Mesenchymal stem cell (in vitro differentiated cells and primary cell): Measurements from ENCODE around the gene JPH2.

Experiments
- DNase-seq: peaks from one replicate; pipeline ENCODE4 v3.0.0-alpha.2; 2013
- H2AFZ ChIP-seq: one replicate; pipeline ENCODE4 v1.6.1; 2013; ENCODE audit warnings: low read depth, mild to moderate bottlenecking, control low read depth, inconsistent platforms, low read length, moderate library complexity
- H2AK5ac ChIP-seq: 2 replicates; pipeline ENCODE4 v1.6.1; 2013; ENCODE audit warnings: low read length, moderate library complexity, mild to moderate bottlenecking, inconsistent platforms; ENCODE audit not compliant: severe bottlenecking
- H2BK120ac ChIP-seq: one replicate; pipeline ENCODE4 v1.6.1; 2013; ENCODE audit warnings: low read depth, mild to moderate bottlenecking, inconsistent platforms, low read length, moderate library complexity
- H2BK12ac ChIP-seq, 2 experiments: one replicate each; pipeline ENCODE4 v1.6.1; 2013; ENCODE audit warnings: inconsistent platforms in 2 of 2, low read length in 2 of 2, mild to moderate bottlenecking in 2 of 2, moderate library complexity in 2 of 2, control low read depth in 1 of 2
- H2BK15ac ChIP-seq: one replicate; pipeline ENCODE4 v1.6.1; 2013; ENCODE audit warnings: mild to moderate bottlenecking, low read depth, inconsistent platforms; ENCODE audit not compliant: poor library complexity, severe bottlenecking
- H2BK5ac ChIP-seq: 2 replicates; pipeline ENCODE4 v1.6.1; 2013; ENCODE audit warnings: low read depth, mild to moderate bottlenecking, low read length, control low read depth, inconsistent platforms; ENCODE audit not compliant: poor library complexity, severe bottlenecking
- H3K14ac ChIP-seq, 2 experiments: one replicate each; pipeline ENCODE4 v1.6.1; 2013; ENCODE audit warnings: inconsistent platforms in 2 of 2, low read length in 2 of 2, control low read depth in 1 of 2, mild to moderate bottlenecking in 1 of 2, moderate library complexity in 1 of 2
- H3K18ac ChIP-seq, 2 experiments: one replicate each; pipeline ENCODE4 v1.6.1; 2013; ENCODE audit warnings: inconsistent platforms in 2 of 2, low read length in 2 of 2, control low read depth in 1 of 2, low read depth in 1 of 2, mild to moderate bottlenecking in 1 of 2
- H3K23ac ChIP-seq, 2 experiments: one replicate each; pipeline ENCODE4 v1.6.1; 2013; ENCODE audit warnings: inconsistent platforms in 2 of 2, low read length in 2 of 2, mild to moderate bottlenecking in 2 of 2, moderate library complexity in 2 of 2, control low read depth in 1 of 2
- H3K27ac ChIP-seq: 2 replicates; pipeline ENCODE4 v1.5.1; 2013; ENCODE audit warnings: mild to moderate bottlenecking, moderate library complexity, low read length, control low read depth, inconsistent platforms; ENCODE audit not compliant: poor library complexity, severe bottlenecking
- H3K27me3 ChIP-seq, 2 experiments: 2 replicates each; pipeline versions ENCODE4 v1.6.1 to v1.7.0; 2013; ENCODE audit warnings: low read length in 2 of 2, mild to moderate bottlenecking in 2 of 2, moderate library complexity in 2 of 2, control low read depth in 1 of 2, inconsistent platforms in 1 of 2; ENCODE audit not compliant: control insufficient read depth in 1 of 2, insufficient read depth in 1 of 2
- H3K36me3 ChIP-seq, 2 experiments: 2 replicates each; pipeline versions ENCODE4 v1.6.1 to v1.7.0; 2013; ENCODE audit warnings: low read length in 2 of 2, control low read depth in 1 of 2, inconsistent platforms in 1 of 2, low read depth in 1 of 2, mild to moderate bottlenecking in 1 of 2; ENCODE audit not compliant: insufficient read depth in 2 of 2, control insufficient read depth in 1 of 2
- H3K4ac ChIP-seq, 2 experiments: one replicate each; pipeline ENCODE4 v1.6.1; 2013; ENCODE audit warnings: inconsistent platforms in 2 of 2, low read length in 2 of 2, mild to moderate bottlenecking in 2 of 2, moderate library complexity in 2 of 2, control low read depth in 1 of 2, low read depth in 1 of 2
- H3K4me1 ChIP-seq: 2 replicates; pipeline ENCODE4 v1.6.1; 2013; ENCODE audit warnings: low read depth, low read length, control low read depth; ENCODE audit not compliant: control insufficient read depth, insufficient read depth
- H3K4me2 ChIP-seq: 2 replicates; pipeline ENCODE4 v1.6.1; 2013; ENCODE audit warnings: low read length, mild to moderate bottlenecking, inconsistent platforms; ENCODE audit not compliant: poor library complexity, severe bottlenecking
- H3K4me3 ChIP-seq, 2 experiments: 2 replicates each; pipeline versions ENCODE4 v1.5.1 to v1.7.0; 2013; ENCODE audit warnings: low read length in 2 of 2, mild to moderate bottlenecking in 2 of 2, control low read depth in 1 of 2, low read depth in 1 of 2; ENCODE audit not compliant: insufficient read depth in 1 of 2
- H3K79me1 ChIP-seq: replicated peaks from 2 replicates; pipeline ENCODE4 v1.6.1; 2013; ENCODE audit warnings: mild to moderate bottlenecking, control low read depth, low read length, inconsistent platforms; ENCODE audit not compliant: poor library complexity, severe bottlenecking
- H3K9ac ChIP-seq: 2 replicates; pipeline ENCODE4 v1.7.0; 2013; ENCODE audit warnings: mild to moderate bottlenecking, low read length, moderate library complexity
- H3K9me3 ChIP-seq: 2 replicates; pipeline ENCODE4 v1.7.0; 2013; ENCODE audit warnings: mild to moderate bottlenecking, low read length; ENCODE audit not compliant: control insufficient read depth
- H4K8ac ChIP-seq: one replicate; pipeline ENCODE4 v1.6.1; 2013; ENCODE audit warnings: inconsistent platforms, mild to moderate bottlenecking, low read length, moderate library complexity
- H4K91ac ChIP-seq: one replicate; pipeline ENCODE4 v1.6.1; 2013; ENCODE audit warnings: mild to moderate bottlenecking, low read length, inconsistent platforms
- whole genome bisulfite sequencing: methylation state at CpG from one replicate; pipeline ENCODE4 v1.1.7; 2013; ENCODE audit warnings: mixed read lengths; 5-methylcytosine and 5-hydroxymethylcytosine counted together

JPH2 gene

GRCh38 chr20:44118185-44119033 is 68.6 kb downstream of the JPH2 start:
- Histone ChIP-seq H3K18ac (no peak overlapping the region), H3K27ac (no peak overlapping the region), H3K4ac (no peak overlapping the region), H3K36me3 (peaks cover 0 to 6% of the 10 kb centered on the region in 2 experiments), H2AFZ (no peak overlapping the region), H3K4me2 (no peak overlapping the region), H3K9ac (no peak overlapping the region), H2BK15ac (no peak overlapping the region), H2BK12ac (no peak overlapping the region), H3K79me1 (no peaks in the 10 kb centered on the region), H2BK5ac (no peak overlapping the region), H3K4me3 (no peak overlapping the region), H4K8ac (no peak overlapping the region), H3K23ac (no peak overlapping the region), H4K91ac (no peak overlapping the region), H2AK5ac (no peak overlapping the region), H3K27me3 (peaks cover 0 to 81% of the 10 kb centered on the region in 2 experiments), H3K4me1 (no peaks in the 10 kb centered on the region), H3K14ac (no peak overlapping the region), H2BK120ac (no peak overlapping the region), H3K9me3 (no peaks in the 10 kb centered on the region)
- 93% methylated on average over 9 of the region's 9 CpGs for WGBS
- no peak for DNase-seq

- Histone ChIP-seq H3K14ac (no peak overlapping the region), H2AK5ac (no peak overlapping the region), H3K23ac (no peak overlapping the region), H4K91ac (no peak overlapping the region), H3K27ac (no peak overlapping the region), H3K9ac (no peak overlapping the region), H3K18ac (no peak overlapping the region), H4K8ac (no peak overlapping the region), H3K9me3 (no peaks in the 10 kb centered on the region), H3K4me1 (no peaks in the 10 kb centered on the region), H3K4ac (no peak overlapping the region), H3K4me2 (no peak overlapping the region), H2BK120ac (no peak overlapping the region), H3K27me3 (peaks cover 0 to 79% of the 10 kb centered on the region in 2 experiments), H2BK5ac (no peak overlapping the region), H3K79me1 (no peaks in the 10 kb centered on the region), H3K36me3 (peaks cover 0 to 6% of the 10 kb centered on the region in 2 experiments), H2AFZ (no peak overlapping the region), H3K4me3 (no peak overlapping the region), H2BK12ac (no peak overlapping the region), H2BK15ac (no peak overlapping the region)
- DNase-seq, result no peak
- WGBS, result 89% methylated on average over 8 of the region's 8 CpGs
Observed at GRCh38 chr20:44117296-44118184, 69.4 kb downstream of the JPH2 start.

- H3K27ac ChIP-seq, result no peak overlapping the region
- no peak overlapping the region for H2AFZ ChIP-seq
- H3K4me2 ChIP-seq, result no peak overlapping the region
- H2BK120ac ChIP-seq, result no peak overlapping the region
- no peak for DNase-seq
- H4K8ac ChIP-seq, result peak overlapping the region; percentile 45
- no peak overlapping the region for H2BK15ac ChIP-seq
- H3K4me3 ChIP-seq, result no peak overlapping the region
- peak overlapping the region in 1 of 2 experiments; percentile 29 for H3K4ac ChIP-seq
- no peak overlapping the region for H3K23ac ChIP-seq
- peaks cover 0 to 6% of the 10 kb centered on the region in 2 experiments for H3K36me3 ChIP-seq
- H3K4me1 ChIP-seq, result no peaks in the 10 kb centered on the region
- H3K18ac ChIP-seq, result no peak overlapping the region
- H2AK5ac ChIP-seq, result no peak overlapping the region
- no peaks in the 10 kb centered on the region for H3K9me3 ChIP-seq
- no peak overlapping the region for H3K9ac ChIP-seq
- H2BK12ac ChIP-seq, result no peak overlapping the region
- no peaks in the 10 kb centered on the region for H3K79me1 ChIP-seq
- H3K14ac ChIP-seq, result no peak overlapping the region
- WGBS, result 94% methylated on average over 70 of the region's 76 CpGs
- H2BK5ac ChIP-seq, result no peak overlapping the region
- no peak overlapping the region for H4K91ac ChIP-seq
- peaks cover 0 to 71% of the 10 kb centered on the region in 2 experiments for H3K27me3 ChIP-seq
Observed at GRCh38 chr20:44115762-44116644, 71.0 kb downstream of the JPH2 start.
